DND-41 (cell line): ENCODE data around the gene SPPL3.

Source experiments
- EZH2 ChIP-seq: IDR thresholded peaks from 3 replicates; pipeline ENCODE4 v1.6.1; 2012; ENCODE audit warnings: borderline replicate concordance, low read depth, mild to moderate bottlenecking, moderate library complexity, low read length, inconsistent platforms; ENCODE audit not compliant: severe bottlenecking
- TF ChIP-seq, protein P1 (sequence below): IDR thresholded peaks from 2 replicates; pipeline ENCODE4 v1.5.1; 2012; ENCODE audit warnings: borderline replicate concordance, low read length, moderate library complexity, mild to moderate bottlenecking; ENCODE audit not compliant: poor library complexity, severe bottlenecking; ENCODE audit errors: extremely low read depth

DNA sequence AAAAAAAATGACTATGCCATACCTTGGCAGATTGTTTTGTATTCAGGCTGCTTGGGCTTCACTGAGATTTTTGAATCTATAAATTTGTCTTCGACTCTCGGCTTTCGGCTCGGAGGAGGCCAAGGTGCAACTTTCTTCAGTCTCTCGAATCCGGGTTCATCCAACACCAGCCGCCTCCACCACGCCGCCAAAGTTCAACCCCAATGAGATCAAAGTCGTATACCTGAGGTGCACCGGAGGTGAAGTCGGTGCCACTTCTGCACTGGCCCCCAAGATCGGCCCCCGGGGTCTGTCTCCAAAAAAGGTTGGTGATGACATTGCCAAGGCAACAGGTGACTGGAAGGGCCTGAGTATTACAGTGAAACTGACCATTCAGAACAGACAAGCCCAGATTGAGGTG is 12.4 kb upstream of the SPPL3 start:
- TF ChIP-seq, protein P1, sequence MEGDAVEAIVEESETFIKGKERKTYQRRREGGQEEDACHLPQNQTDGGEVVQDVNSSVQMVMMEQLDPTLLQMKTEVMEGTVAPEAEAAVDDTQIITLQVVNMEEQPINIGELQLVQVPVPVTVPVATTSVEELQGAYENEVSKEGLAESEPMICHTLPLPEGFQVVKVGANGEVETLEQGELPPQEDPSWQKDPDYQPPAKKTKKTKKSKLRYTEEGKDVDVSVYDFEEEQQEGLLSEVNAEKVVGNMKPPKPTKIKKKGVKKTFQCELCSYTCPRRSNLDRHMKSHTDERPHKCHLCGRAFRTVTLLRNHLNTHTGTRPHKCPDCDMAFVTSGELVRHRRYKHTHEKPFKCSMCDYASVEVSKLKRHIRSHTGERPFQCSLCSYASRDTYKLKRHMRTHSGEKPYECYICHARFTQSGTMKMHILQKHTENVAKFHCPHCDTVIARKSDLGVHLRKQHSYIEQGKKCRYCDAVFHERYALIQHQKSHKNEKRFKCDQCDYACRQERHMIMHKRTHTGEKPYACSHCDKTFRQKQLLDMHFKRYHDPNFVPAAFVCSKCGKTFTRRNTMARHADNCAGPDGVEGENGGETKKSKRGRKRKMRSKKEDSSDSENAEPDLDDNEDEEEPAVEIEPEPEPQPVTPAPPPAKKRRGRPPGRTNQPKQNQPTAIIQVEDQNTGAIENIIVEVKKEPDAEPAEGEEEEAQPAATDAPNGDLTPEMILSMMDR = no peak
- TF ChIP-seq EZH2 = no peak
